ENCODE results near the gene MICA.

DNA sequence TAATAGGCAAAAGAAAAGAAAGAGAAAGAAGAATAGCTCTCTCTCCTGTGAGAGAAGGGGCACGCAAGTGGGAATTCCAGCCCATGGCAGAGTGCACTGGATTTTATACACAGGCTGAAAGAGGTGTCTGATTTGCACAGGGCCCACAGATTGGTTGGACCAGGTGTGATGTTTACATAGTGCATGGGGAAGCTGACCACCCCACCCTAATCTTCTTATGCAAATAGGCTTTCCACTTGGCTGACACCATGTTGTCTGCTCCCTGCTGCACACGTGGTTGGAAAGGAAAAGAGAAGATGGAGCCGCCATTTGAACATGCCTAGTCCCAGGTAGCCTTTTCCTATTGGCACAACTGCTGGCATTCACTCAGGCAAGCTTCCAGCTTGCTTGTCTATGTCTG lies 20.2 kb downstream of the MICA start:
- TF ChIP-seq, protein P1, sequence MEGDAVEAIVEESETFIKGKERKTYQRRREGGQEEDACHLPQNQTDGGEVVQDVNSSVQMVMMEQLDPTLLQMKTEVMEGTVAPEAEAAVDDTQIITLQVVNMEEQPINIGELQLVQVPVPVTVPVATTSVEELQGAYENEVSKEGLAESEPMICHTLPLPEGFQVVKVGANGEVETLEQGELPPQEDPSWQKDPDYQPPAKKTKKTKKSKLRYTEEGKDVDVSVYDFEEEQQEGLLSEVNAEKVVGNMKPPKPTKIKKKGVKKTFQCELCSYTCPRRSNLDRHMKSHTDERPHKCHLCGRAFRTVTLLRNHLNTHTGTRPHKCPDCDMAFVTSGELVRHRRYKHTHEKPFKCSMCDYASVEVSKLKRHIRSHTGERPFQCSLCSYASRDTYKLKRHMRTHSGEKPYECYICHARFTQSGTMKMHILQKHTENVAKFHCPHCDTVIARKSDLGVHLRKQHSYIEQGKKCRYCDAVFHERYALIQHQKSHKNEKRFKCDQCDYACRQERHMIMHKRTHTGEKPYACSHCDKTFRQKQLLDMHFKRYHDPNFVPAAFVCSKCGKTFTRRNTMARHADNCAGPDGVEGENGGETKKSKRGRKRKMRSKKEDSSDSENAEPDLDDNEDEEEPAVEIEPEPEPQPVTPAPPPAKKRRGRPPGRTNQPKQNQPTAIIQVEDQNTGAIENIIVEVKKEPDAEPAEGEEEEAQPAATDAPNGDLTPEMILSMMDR (IDR thresholded peaks at IDR 0.05; ENCODE audit: poor library complexity): no peak
- no peak for TF ChIP-seq EZH2phosphoT487 (IDR thresholded peaks at IDR 0.05; ENCODE audit: low read depth, severe bottlenecking, unreplicated experiment)
